Smooth muscle cell (in vitro differentiated cells): Measurements from ENCODE around the gene BNC2. TPM values are rescaled to one million over a fixed set of nuclear protein-coding genes. Genes with fewer than 3 reads are reported as not detected.
"Not testable (repeated sequence)": the region's sequence is repeated elsewhere in the genome, so short reads cannot be mapped to it uniquely, and the experiment has no call there.

Experiments used
- DNase-seq: peaks from one replicate; lab custom pipeline; 2025; ENCODE audit not compliant: unreplicated experiment; lab: John Stamatoyannopoulos, UW
- H2AFZ ChIP-seq: fragments of 200-600 bp; sonication (generic); 2 replicates; pipeline ENCODE4 v1.6.0; 2016; ENCODE audit warnings: antibody characterized with exemption, low read depth, mild to moderate bottlenecking
- H3F3A ChIP-seq: fragments of 200-600 bp; sonication (generic); 2 replicates; pipeline ENCODE4 v1.6.0; 2017; ENCODE audit warnings: antibody characterized with exemption, low read depth
- H3K27ac ChIP-seq: fragments of 200-600 bp; sonication (generic); 2 replicates; pipeline ENCODE4 v1.5.1; 2016; ENCODE audit warnings: low read depth, mild to moderate bottlenecking
- H3K27me3 ChIP-seq: fragments of 200-600 bp; sonication (generic); 2 replicates; pipeline ENCODE4 v1.6.1; 2016; ENCODE audit warnings: low read depth, mild to moderate bottlenecking
- H3K36me3 ChIP-seq: fragments of 200-600 bp; sonication (generic); 2 replicates; pipeline ENCODE4 v1.5.1; 2016; ENCODE audit warnings: low read depth
- H3K4me1 ChIP-seq: fragments of 200-600 bp; sonication (generic); 2 replicates; pipeline ENCODE4 v1.5.1; 2016; ENCODE audit warnings: low read depth
- H3K4me2 ChIP-seq: fragments of 200-600 bp; sonication (generic); 2 replicates; pipeline ENCODE4 v1.6.0; 2016; ENCODE audit warnings: mild to moderate bottlenecking
- H3K4me3 ChIP-seq: fragments of 200-600 bp; sonication (generic); 2 replicates; pipeline ENCODE4 v1.5.1; 2016; ENCODE audit warnings: mild to moderate bottlenecking
- H3K79me2 ChIP-seq: fragments of 200-600 bp; sonication (generic); 2 replicates; pipeline ENCODE4 v1.6.0; 2016; ENCODE audit warnings: low read depth, mild to moderate bottlenecking
- H3K9ac ChIP-seq: fragments of 200-600 bp; sonication (generic); 2 replicates; pipeline ENCODE4 v1.6.0; 2016; ENCODE audit warnings: low read depth
- H3K9me3 ChIP-seq: fragments of 200-600 bp; sonication (generic); replicated peaks from 2 replicates; pipeline ENCODE4 v1.5.1; 2016; ENCODE audit warnings: low read depth
- H4K20me1 ChIP-seq: fragments of 200-600 bp; sonication (generic); 2 replicates; pipeline ENCODE4 v1.6.0; 2016; ENCODE audit warnings: low read depth
- WGBS: methylation state at CpG from one replicate; pipeline ENCODE4 v1.1.7; 2016; ENCODE audit warnings: low lambda C conversion rate; 5-methylcytosine and 5-hydroxymethylcytosine counted together
- polyA plus RNA-seq: library from polyadenylated mRNA; unstranded; fragments of >200 nt; fragmentation: Nextera tagmentation; extraction: Ambion mirVana; gene quantifications from 2 replicates; pipeline ENCODE4 v1.2.1, GENCODE V29; 2016
- total RNA-seq: library from RNA; depleted of rRNA; stranded (reverse); fragments of >200 nt; gene quantifications from 2 replicates; pipeline ENCODE4 v1.2.3, GENCODE V29; 2014
- TF ChIP-seq, protein P1 (sequence below): fragments of 200-600 bp; sonication (generic); IDR thresholded peaks from 2 replicates; pipeline ENCODE4 v1.5.1; 2017; ENCODE audit warnings: borderline replicate concordance, mild to moderate bottlenecking, antibody characterized with exemption; ENCODE audit not compliant: insufficient read depth, poor library complexity, severe bottlenecking

BNC2 gene
- total and polyA plus RNA-seq, 2 experiments from 2014 or later, result 11.6 to 13.5 TPM

DNA sequence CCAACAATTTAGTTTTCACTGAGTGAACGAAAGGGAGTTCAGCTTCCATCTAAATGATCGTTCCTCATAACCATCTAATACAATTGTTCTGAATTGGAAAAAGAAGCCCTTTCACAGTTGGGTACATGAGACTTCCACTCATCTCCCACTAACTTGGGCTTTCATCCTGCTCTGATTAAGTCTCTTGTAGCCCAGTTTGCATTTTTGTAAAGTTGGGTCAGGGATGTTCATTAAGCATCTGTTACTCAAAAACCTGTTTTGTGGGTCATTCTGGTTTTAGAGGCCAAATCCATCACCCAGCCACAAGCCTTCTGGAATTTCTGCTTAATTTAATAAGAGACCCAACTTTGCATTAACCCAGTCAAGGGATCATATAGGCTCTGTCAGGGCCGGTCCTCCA is 385.3 kb downstream of the BNC2 start:
- WGBS, result 71% methylated on average over 3 of the region's 3 CpGs
- Histone ChIP-seq H4K20me1 (no peaks in the 10 kb centered on the region), H3K9me3 (no peaks in the 10 kb centered on the region), H3K36me3 (no peaks in the 10 kb centered on the region), H3K79me2 (no peaks in the 10 kb centered on the region), H2AFZ (no peak overlapping the region), H3K4me1 (peaks cover 10% of the 10 kb centered on the region), H3K27ac (no peak overlapping the region), H3K27me3 (no peaks in the 10 kb centered on the region), H3K4me3 (no peak overlapping the region), H3K4me2 (no peak overlapping the region), H3F3A (no peaks in the 10 kb centered on the region), H3K9ac (no peak overlapping the region)
- TF ChIP-seq, protein P1, sequence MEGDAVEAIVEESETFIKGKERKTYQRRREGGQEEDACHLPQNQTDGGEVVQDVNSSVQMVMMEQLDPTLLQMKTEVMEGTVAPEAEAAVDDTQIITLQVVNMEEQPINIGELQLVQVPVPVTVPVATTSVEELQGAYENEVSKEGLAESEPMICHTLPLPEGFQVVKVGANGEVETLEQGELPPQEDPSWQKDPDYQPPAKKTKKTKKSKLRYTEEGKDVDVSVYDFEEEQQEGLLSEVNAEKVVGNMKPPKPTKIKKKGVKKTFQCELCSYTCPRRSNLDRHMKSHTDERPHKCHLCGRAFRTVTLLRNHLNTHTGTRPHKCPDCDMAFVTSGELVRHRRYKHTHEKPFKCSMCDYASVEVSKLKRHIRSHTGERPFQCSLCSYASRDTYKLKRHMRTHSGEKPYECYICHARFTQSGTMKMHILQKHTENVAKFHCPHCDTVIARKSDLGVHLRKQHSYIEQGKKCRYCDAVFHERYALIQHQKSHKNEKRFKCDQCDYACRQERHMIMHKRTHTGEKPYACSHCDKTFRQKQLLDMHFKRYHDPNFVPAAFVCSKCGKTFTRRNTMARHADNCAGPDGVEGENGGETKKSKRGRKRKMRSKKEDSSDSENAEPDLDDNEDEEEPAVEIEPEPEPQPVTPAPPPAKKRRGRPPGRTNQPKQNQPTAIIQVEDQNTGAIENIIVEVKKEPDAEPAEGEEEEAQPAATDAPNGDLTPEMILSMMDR, result no peak
- DNase-seq, result no peak

DNA sequence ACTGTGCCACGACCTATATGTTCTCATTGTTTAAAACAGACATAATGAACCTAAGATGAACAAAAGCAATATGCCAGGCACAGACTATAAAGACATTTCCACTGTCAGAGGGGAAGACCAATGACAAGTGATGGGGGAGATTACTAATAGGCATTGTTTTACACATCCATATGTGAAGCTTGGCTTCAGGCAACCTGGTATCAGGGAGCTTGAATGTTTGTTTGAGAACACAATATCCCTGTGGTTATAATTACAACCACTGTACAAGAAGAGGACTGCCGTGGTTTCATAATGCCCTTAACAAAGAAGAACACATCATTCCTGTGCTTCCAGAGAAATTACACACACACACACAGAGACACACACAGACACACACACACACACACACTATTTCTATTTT is 385.7 kb downstream of the BNC2 start:
- no peak for DNase-seq
- no peak overlapping the region for H3K27ac ChIP-seq

DNA sequence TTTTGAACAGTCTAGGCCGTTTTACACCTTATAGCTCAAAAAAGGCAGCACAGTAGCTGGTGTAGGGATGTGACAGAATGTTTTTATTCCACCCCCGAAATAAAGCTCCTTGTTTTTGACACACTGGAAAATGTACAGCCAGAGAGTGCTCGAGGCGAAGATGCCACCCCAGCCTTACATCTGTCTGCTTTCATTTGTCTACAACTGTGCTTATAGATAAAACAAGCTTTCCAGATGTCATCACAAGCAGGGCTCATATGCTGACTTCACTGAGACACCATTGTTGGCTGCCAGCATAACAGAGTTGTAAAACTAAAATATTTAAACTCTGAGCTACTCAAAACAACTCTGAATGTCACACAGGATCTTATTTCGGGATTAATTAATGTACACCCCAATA is 386.3 kb downstream of the BNC2 start:
- 52% methylated on average over 5 of the region's 5 CpGs for WGBS
- DNase-seq, result no peak
- Histone ChIP-seq H3K27ac (no peak overlapping the region), H3K79me2 (no peaks in the 10 kb centered on the region), H3K27me3 (no peaks in the 10 kb centered on the region), H3K9me3 (no peaks in the 10 kb centered on the region), H3F3A (no peaks in the 10 kb centered on the region), H4K20me1 (no peaks in the 10 kb centered on the region), H2AFZ (no peak overlapping the region), H3K4me1 (peaks cover 10% of the 10 kb centered on the region), H3K36me3 (no peaks in the 10 kb centered on the region), H3K4me2 (no peak overlapping the region), H3K9ac (no peak overlapping the region), H3K4me3 (no peak overlapping the region)
- TF ChIP-seq, protein P1, result no peak

More for the DNA sequence above, 385.7 kb downstream of the BNC2 start:
- H3K79me2 ChIP-seq, result no peaks in the 10 kb centered on the region
- H3K4me1 ChIP-seq, result peaks cover 10% of the 10 kb centered on the region
- no peaks in the 10 kb centered on the region for H3F3A ChIP-seq
- TF ChIP-seq, protein P1, result no peak
- no peaks in the 10 kb centered on the region for H3K36me3 ChIP-seq
- 58% methylated on average over 2 of the region's 2 CpGs for WGBS
- H4K20me1 ChIP-seq, result no peaks in the 10 kb centered on the region
- no peak overlapping the region for H3K4me2 ChIP-seq
- no peaks in the 10 kb centered on the region for H3K9me3 ChIP-seq
- H2AFZ ChIP-seq, result no peak overlapping the region
- no peak overlapping the region for H3K9ac ChIP-seq
- H3K27me3 ChIP-seq, result no peaks in the 10 kb centered on the region
- H3K4me3 ChIP-seq, result no peak overlapping the region

DNA sequence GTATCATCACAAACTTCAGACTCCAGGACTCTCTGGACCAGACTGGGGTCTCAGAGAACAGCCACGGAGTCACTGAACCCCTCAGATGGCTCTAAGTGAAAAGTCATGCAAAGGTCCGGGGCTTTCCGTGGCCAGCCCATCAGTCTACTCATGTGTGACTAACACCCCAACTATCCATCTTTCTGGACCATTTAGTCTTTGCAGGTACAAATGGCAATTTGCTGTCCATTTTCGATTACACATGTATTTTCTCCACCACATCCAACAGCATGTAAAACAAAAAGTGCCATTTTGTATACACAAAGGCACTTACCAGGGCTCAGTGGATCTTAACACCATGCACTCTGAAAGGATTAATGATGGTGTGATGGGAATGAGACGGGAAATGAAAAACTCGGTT is 387.7 kb downstream of the BNC2 start:
- TF ChIP-seq, protein P1, result no peak
- no peaks in the 10 kb centered on the region for H3K27me3 ChIP-seq
- H4K20me1 ChIP-seq, result no peaks in the 10 kb centered on the region
- no peak overlapping the region for H3K9ac ChIP-seq
- H2AFZ ChIP-seq, result no peak overlapping the region
- H3K9me3 ChIP-seq, result no peaks in the 10 kb centered on the region
- H3K27ac ChIP-seq, result no peak overlapping the region
- no peaks in the 10 kb centered on the region for H3K36me3 ChIP-seq
- no peaks in the 10 kb centered on the region for H3K79me2 ChIP-seq
- WGBS, result 79% methylated on average over 6 of the region's 6 CpGs
- no peak overlapping the region for H3K4me2 ChIP-seq
- DNase-seq, result no peak
- peaks cover 3% of the 10 kb centered on the region for H3K4me1 ChIP-seq
- H3K4me3 ChIP-seq, result no peak overlapping the region
- no peaks in the 10 kb centered on the region for H3F3A ChIP-seq

DNA sequence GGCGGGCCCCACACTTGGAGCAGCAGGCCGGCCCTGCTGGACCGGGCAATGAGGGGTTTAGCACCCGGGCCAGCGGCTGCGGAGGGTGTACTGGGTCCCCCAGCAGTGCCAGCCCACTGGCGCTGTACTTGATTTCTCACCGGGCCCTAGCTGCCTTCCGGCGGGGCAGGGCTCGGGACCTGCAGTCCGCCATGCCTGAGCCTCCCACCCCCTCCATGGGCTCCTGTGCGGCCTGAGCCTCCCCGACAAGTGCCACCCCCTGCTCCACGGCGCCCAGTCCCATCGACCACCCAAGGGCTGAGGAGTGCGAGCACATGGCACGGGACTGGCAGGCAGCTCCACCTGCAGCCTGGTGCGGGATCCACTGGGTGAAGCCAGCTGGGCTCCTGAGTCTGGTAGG is 389.9 kb downstream of the BNC2 start:
- not testable (repeated sequence) for H3K4me1 ChIP-seq, H3K9me3 ChIP-seq, H3K4me3 ChIP-seq, H3K79me2 ChIP-seq, H3K27ac ChIP-seq, H3K36me3 ChIP-seq, DNase-seq, H3F3A ChIP-seq, H2AFZ ChIP-seq, H3K27me3 ChIP-seq, H3K9ac ChIP-seq, H4K20me1 ChIP-seq, H3K4me2 ChIP-seq
- WGBS, result 97% methylated on average over 10 of the region's 20 CpGs
